DMS53 (cell line): ENCODE data around the gene HSD3B2.

ENCODE experiments used
- DNase-seq: peaks from one replicate; lab custom pipeline; 2025; lab: John Stamatoyannopoulos, UW

HSD3B2 gene

GRCh38 chr1:119462964-119463363 is 48.0 kb downstream of the HSD3B2 start:
- no peak for DNase-seq

- DNase-seq, result no peak
Observed at GRCh38 chr1:119463569-119463968, 48.6 kb downstream of the HSD3B2 start.

DNA sequence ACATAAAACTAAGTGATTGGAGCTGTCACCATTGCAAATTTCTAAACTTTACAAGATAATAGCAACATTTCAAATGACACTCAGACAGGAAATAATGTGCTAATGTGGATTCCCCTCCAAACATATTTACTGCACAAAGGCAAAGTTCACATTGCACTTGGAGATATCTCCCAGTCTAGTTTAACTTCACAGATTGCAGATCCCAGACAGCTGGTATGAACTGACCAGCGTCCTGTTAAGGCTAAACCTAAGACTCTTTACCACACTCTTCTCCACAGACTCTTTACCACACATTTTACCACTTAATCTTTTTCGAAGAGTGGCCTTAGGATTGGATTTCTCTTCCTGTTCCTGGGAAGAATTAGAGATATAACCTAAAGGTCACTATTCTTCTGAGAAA is 51.5 kb downstream of the HSD3B2 start:
- no peak for DNase-seq

DNA sequence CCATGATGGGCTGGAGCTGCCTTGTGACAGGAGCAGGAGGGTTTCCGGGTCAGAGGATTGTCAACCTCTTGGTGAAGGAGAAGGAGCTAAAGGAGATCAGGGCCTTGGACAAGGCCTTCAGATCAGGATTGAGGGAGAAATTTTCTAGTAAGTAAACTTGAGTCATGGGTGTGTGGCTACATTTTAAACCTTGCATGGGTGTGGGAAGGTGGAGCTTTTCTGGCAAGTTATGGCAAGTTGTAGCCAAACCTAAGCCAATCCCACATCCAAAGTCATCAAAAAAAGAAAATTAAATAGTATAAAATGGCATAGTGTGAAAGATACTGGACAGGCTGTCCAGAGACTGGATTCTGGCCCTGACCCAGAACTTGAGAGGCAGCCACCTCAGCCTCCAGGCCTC is 52.3 kb downstream of the HSD3B2 start:
- DNase-seq, result no peak

- DNase-seq, result no peak
Observed at GRCh38 chr1:119467857-119468668, 53.1 kb downstream of the HSD3B2 start.

GRCh38 chr1:119469741-119470140 is 54.8 kb downstream of the HSD3B2 start:
- DNase-seq, result no peak

GRCh38 chr1:119470377-119470776 is 55.4 kb downstream of the HSD3B2 start:
- no peak for DNase-seq

GRCh38 chr1:119470958-119471357 is 56.0 kb downstream of the HSD3B2 start:
- DNase-seq, result no peak

DNA sequence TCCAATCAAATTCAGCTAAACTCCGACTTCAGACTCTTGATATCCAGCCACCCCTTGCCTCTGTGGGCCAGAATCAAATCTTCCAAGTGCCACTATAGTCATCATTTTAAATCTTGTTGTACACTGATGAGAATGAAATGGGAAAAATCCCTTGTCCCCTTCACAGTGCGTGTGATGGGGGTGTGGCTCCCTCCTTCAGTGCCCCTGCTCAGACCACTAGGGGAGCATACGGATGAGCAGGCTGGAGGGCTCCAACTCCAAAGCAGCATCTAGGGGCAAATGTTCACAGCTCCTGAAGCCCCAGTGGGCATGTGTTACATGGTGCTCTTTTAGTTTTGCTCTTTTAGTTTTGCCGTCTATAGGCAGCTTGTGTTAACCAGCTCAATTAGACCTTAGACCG is 56.6 kb downstream of the HSD3B2 start:
- no peak for DNase-seq

DNA sequence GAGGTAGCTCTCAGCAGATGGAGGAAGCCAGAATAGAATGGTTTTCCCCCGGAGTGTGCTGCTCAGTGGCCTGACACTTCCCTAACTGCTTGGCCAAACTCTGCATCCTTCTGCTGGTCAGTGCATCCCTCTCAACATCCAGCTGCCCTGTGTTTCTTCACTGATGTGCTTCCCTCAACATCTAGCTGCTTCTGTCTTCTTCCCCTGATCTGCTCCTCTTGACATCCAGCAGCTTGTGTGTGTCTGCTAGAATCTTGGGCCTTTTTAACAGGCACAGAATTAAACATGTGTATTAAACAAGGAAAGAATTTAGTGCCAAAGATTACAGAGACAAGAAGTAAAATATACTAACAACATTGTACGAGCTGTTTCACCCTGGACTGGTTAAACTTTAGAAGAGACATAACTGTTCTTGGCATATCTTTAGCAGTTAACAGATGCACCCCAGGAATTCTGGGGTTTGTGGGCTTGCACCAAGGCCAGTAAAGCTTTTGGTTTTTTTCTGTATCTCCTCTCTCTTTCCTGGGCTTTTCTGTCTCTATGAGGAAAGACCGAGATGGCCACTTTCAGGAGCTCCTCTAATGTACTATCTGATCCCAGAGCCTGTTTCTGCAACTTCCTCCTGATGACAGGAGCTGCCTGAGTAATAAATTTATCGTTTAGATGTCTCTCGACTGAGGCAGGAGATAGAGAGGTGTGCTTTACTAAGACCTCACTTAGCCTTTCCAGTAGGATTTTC is 57.3 kb downstream of the HSD3B2 start:
- DNase-seq, result no peak
